Measurements from ENCODE around the gene INF2.
"Not testable (repeated sequence)": the region's sequence is repeated elsewhere in the genome, so short reads cannot be mapped to it uniquely, and the experiment has no call there.

The INF2 gene

GRCh38 chr14:104689109-104689880, at the start of gene INF2:
Gene INF2, plus strand, starts transcription at chr14:104689618. Its CDS starts 11,748 bp downstream, at chr14:104701366.
- DNase-seq (ENCODE audit: low spot score) = peak; percentile 90

- DNase-seq (ENCODE audit: low spot score) = peak; percentile 96
These were observed 49.4 kb upstream of the INF2 start for GRCh38 chr14:104639885-104640548.

DNA sequence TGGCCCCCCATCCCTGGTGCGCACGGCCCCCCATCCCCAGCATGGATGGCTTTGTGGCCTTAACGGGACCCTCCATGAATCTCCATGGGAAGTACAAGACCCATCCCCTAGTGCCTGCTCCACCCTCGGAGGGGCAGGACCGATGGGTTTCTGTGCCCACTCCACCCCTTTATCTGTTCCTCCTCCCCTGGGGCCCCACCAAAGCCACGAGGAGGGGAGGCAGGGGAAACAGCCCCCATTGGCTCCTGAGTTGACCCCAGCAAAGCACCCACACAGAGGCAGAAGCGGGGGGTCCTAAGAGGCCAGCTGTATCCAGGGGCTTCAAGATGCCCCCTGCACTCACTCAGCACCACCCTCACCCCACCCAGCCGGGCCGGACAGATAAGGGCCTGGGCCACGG, 48.7 kb upstream of the INF2 start:
- DNase-seq (ENCODE audit: low spot score) = no peak

DNA sequence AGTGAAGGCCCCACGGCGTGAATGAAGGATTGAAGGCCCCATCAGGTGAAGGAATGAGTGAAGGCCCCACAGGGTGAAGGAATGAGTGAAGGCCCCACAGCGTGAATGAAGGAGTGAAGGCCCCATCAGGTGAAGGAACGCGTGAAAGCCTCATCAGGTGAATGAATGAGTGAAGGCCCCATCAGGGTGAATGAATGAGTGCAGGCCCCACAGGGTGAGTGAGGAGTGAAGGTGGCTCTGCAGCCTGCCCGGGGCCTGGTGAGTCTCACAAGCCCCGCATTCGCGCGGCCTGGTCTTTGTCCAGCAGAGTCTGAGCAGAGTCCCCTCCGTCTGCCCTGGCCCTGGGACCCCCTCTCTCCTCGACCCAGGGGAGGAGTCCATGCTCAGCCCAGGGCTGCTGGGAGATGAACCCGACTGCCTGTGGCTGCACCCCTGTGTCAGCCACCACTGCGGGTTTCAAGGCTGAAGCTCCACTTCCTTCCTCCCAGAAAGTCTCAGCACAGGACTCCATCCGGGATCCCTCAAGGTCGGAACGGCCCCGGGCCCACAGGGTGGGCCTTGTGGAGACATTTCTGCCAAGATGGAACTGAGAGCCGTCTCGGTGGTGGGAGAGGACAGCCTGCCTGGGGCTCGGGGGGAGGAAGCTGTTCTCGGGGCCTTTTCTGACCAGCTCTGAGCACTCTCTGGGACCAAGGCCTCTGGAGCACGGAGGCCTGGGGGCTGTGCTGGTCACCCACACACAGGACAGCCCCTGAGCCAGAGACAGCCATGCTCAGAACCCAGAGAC, 47.5 kb upstream of the INF2 start:
- no peak for DNase-seq (ENCODE audit: low spot score)

DNA sequence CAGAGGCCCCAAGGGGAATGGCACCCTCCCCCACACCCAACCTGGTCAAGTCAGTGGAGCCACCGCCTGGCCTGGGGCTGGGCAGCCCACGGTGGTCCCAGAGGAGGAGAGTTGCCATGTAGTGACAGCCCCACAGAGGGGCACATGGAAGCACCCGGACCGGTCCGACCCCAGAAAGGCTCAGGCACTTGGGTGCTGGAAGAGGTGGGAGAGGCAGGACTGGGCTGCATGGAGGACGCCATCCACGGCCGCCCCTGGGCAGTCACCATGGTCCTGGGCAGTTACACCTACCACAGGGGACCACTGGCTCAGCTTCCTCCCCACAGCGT, 46.9 kb upstream of the INF2 start:
- no peak for DNase-seq (ENCODE audit: low spot score)

DNA sequence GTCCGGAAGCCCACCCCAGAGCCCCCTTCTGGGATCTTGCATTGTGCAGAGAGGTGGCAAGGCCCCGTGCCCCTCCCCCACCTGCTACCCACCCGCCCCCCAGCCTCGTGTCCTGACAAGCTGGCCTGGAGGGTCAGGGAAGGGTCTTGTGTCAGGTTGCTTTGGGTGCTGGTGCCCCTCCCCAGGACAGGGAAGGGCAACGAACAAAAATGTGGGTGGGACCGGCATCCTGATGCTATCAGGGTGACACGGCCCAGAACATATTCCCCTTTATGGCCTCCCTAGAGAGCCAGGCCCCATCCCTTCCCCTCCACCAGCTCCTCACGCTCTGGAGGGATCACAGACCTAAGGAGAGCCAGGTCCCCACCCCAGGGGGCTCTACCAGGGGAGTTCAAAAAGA, 46.1 kb upstream of the INF2 start:
- no peak for DNase-seq (ENCODE audit: low spot score)

- no peak for DNase-seq (ENCODE audit: low spot score)
These were observed 45.3 kb upstream of the INF2 start for GRCh38 chr14:104644091-104644635.

DNA sequence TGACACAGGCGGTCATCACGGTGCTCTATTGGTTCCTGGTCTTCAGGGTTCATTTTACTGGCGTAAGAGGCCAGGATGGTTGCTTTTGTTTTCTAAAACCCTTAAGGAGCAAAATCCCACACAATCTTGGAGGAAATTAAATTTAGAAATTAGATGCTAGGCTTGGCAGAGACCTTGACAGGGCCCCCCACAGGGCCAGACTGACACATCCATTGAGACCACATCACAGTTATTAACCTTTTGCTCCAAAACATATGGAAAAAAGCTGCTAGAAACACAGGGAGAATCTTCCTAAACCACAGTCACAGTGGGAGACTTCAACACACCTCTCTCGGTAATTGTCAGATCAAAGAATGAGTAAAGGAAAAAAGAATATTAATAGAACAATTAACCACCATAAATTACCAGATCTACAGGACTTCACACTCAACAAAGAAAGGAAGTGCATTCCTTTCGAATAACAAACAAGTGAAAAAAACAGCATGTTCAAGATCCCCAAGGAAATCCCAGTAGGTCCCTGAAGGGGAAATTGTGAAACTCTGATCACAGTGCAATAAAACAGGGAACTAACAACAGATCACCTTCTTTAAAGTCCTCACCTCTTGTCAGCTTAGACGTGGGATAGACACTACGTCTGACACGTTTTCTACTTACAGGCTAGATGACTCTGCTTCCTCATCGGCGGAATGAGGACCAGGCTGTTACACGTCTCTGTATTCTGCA, 44.6 kb upstream of the INF2 start:
- DNase-seq (ENCODE audit: low spot score) = no peak

GRCh38 chr14:104647467-104648043, 41.9 kb upstream of the INF2 start:
- DNase-seq (ENCODE audit: low spot score) = no peak

DNA sequence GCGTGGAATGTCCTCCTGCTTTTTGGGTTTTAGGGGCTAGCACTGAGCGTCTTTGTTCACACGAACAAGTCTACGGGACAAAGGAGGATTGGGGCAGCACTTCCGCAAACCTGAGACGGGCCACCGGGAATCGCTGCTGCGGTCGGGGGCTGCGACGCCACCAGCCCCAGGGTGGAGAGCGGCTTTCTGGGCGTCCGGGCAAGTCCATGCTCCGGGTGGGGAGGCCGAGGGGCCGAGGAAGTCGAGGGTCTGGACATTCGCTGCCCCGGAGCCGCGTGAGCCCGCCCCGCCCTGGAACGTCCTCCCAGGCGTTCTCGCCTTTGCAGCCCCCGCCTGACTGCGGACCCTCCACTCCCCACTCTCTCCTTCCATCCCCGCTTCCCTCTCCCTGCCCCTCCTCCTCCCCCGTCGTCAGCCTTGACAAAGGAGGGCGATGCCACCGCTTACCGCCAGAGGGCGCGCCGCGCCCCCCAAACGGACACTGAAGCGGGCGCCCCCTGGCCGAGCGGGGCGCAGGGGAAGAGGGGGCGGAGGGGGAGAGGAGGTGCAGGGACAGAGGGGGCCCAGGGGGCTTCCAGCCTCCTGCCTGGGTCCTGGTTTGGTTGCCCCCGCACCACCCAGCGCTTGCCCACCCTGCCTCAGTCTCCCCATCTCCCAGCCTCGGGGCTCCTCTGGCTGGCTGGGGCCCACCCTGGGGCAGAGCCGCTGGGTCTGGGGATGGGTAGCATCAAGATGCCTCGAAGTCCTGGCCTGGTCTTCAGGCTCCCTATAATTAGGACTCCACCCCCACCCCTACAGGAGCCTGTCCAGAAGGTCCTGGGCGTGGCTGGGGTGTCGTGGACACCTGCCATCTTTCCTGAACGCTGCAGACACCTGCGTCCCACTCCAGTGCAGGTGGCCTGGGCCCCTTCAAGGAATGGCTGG, 39.1 kb upstream of the INF2 start:
- peak; percentile 98 for DNase-seq (ENCODE audit: low spot score)

DNA sequence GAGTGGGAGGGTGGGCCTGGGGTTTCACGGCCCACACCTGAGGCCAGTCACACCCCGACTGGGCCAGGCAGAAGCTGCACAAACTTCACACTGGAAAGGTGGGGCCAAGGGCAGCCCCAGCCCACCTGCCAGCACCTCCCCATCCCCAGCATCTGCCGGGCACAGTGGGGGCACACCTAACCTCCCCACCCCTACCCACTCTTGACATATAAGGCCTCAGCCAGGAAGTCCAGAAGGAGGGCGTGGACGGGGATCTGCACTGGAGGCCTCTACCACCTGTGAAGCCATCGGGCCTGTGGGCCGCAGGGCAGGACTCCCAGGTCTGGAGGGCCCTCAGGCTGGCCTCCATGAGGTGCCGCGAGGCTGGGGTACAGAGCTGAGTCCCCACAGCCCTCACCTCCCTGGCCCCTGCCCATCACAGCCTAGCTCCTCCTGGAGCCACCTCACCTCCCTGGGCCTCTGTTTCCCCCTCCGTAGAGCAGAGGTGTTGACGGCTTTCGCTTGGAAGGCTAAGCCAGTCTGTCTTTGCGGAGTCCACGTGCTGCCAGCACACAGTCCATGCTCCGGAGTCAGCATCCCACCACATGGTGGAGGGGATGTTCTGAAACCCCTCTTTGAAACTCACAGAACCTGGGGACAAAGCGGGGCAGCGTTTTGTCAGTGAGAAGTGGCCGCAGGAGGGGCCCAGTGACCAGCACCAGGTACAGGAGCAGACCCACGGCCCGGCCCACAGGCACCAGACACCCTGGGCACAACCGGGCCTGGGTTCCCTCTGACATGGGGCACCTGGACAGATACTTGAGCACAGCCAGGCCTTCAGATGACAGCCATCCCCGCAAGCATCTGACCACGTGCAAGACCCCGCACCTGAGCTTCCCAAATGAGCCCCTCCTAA, 38.2 kb upstream of the INF2 start:
- DNase-seq (ENCODE audit: low spot score) = no peak

GRCh38 chr14:104651876-104652260, 37.5 kb upstream of the INF2 start:
- no peak for DNase-seq (ENCODE audit: low spot score)

DNA sequence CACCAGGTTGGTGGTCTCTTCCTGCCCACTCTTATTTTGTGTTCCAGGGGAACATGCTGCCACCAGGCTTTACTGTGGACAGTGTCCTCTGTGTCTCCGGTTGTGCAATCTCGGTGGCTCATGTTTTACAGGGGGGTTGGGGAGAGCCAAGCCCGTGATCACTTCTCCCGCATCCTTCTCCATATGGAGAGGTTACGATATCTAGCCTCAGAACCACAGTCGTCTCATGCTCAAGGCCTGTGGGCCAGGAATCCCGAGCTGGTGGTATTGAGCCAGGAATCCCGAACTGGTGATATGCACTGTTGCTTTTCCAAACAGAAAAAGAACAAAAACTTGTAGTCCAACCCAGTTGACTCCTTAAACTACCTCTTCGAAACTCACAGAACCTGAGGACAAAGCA, 37.0 kb upstream of the INF2 start:
- DNase-seq (ENCODE audit: low spot score) = no peak

DNA sequence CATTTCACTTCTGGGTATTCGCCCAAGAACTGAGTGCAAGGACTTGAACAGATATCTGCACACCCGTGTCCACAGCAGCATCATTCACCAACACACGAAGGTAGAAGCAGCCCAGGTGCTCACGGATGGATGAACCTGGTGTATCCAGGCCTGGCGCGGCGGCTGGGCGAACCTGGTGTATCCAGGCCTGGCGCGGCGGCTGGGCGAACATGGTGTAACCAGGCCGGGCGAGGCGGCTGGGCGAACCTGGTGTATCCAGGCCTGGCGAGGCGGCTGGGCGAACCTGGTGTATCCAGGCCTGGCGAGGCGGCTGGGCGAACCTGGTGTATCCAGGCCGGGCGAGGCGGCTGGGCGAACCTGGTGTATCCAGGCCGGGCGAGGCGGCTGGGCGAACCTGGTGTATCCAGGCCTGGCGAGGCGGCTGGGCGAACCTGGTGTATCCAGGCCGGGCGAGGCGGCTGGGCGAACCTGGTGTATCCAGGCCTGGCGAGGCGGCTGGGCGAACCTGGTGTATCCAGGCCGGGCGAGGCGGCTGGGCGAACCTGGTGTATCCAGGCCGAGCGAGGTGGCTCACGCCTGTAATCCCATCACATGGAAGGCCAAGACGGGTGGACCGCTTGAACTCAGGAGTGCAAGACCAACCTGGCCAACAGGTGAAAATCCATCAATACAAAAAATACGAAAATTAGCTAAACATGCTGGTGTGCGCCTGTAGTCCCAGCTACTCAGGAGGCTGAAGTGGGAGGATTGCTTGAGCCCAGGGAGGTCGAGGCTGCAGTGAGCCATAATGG, 36.1 kb upstream of the INF2 start:
- not testable (repeated sequence) for DNase-seq (ENCODE audit: low spot score)

DNA sequence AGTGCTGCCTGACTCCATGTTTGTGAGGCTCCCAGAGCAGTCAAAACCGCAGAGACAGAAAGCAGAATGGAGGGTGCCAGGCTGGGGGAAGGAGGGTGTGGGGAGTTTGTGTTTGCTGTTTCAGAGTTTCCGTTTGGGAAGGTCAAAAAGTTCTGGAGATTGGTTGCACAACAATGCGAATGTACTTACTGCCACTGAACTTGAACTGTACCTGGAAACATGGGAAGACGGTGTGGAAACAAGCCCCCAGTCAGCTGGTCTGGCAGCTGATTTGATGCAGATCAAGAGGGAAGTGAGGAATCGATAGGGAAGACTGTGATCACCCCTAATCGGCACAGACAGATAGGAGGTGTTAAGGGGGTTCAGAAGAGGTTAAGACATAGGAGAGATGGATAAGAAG, 35.3 kb upstream of the INF2 start:
- DNase-seq (ENCODE audit: low spot score) = no peak

DNA sequence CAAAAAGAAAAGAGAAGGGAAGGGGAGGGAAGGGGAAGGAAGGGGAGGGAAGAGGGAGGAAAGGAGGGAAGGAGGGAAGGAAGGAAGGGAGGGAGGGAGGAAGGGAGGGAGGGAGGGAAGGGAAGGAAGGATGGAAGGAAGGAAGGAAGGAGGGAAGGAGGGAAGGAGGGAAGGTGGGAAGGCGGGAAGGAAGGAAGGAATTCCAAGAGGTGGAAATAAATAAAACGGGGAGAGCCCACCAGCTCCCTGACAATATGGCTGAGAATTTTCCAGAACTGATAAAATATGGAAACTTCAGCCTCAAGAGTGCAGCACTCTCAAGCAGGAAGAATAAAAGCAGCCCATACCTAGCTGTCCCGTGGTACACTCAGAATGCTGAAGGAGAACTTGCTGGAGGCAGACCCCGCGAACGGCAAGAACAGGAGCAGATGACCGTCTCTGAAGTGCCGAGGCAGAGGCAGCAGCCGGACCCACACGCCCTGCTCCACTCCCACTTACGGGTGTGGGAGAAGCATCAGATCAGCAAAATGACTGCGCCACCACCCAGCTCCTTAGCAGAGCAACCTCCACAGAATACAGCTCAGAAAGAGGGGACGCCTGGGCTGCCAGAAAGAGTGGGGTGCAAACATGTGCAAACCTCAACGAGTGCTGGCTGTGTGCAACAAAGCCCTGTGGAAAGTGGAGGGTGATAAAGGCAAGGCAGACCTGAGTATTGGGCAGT, 34.1 kb upstream of the INF2 start:
- no peak for DNase-seq (ENCODE audit: low spot score)

GRCh38 chr14:104656014-104656714, 33.3 kb upstream of the INF2 start:
- DNase-seq (ENCODE audit: low spot score) = no peak
